Fibroblast of skin of scalp (primary cell): ENCODE measurements around the gene CPLANE1.
"Not testable (repeated sequence)": the region's sequence is repeated elsewhere in the genome, so short reads cannot be mapped to it uniquely, and the experiment has no call there.

Experiments
- DNase-seq: peaks from one replicate; pipeline ENCODE4 v3.0.0-alpha.2; 2013

Gene CPLANE1

DNA sequence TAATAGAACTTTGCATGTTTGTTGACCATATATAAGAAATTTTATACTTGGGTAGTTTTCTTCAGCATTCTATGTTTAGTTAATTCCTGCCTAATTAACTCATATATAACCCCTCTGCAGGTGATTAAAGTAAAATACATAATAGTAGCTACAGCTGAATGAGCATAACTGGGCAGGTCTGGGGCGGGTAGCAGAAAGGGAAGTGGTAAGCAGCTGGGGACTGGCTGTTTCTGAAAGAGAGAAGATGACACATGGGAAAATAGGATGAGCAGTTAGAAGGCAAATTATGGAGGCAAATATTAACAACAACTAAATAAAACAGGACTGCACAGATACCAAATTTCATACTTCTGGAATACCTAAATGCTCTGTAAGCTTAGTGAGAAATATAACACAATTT lies 128.1 kb downstream of the CPLANE1 start:
- no peak for DNase-seq

DNA sequence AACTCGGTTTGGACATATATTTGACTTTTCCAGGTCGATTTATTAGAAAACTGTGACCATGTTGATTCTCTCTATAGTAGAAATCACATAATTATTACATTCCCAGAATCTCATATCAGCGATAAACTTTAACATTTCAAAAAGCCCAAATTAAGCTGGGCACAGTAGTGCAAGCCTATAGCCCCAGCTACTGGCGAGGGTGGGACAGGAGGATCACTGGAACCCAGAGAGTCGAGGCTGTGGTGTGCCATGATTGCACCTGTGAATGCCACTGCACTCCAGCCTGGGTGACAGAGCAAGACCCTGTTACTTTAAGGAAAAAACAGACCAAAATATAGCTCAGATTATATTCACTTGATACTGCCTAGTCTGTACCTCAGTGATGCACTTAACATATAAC lies 128.9 kb downstream of the CPLANE1 start:
- DNase-seq: no peak

DNA sequence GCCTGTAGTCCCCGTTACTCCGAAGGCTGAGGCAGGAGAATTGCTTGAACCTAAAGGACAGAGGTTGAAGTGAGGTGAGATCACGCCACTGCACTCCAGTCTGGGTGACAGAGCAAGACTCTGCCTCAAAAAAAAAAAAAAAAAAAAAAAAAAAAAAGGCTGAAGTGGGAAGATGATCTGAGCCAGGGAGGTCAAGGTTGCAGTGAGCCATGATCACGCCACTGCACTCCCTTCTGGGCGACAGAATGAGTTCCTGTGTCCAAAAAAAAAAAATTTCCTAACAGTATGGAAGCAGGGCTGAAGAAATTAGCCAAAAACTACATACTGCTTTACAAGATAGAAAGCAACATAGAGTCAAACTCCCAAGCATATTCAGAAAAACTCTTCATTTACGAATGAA lies 132.8 kb downstream of the CPLANE1 start:
- DNase-seq: no peak

DNA sequence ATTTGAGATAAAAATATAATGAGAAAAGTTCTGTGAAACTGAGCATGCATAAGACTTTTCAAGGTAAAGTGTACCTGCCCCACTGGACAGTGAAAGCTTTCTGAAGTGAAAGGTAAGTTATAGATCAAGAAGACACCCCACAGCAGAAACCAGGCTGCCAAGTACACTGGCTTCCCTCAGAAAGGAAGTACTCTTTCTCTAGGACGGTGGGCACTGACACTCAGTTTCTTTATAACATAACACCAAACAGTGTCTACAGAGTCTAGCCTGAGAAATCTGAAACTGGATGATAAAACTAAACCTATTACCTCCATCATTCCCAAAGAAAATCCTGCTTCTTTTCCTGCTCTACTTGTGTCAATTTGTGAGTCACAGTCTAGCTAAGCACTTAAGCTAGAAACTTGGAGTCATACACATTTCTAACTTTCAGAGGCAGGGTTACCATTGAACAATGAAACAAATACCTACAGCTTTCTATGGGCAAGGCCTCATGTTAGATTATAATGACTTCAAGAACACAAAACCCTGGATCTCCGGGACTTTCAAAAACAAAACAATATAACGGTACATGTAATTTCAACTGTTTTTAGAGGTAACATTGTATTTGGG lies 136.7 kb downstream of the CPLANE1 start:
- no peak for DNase-seq

DNA sequence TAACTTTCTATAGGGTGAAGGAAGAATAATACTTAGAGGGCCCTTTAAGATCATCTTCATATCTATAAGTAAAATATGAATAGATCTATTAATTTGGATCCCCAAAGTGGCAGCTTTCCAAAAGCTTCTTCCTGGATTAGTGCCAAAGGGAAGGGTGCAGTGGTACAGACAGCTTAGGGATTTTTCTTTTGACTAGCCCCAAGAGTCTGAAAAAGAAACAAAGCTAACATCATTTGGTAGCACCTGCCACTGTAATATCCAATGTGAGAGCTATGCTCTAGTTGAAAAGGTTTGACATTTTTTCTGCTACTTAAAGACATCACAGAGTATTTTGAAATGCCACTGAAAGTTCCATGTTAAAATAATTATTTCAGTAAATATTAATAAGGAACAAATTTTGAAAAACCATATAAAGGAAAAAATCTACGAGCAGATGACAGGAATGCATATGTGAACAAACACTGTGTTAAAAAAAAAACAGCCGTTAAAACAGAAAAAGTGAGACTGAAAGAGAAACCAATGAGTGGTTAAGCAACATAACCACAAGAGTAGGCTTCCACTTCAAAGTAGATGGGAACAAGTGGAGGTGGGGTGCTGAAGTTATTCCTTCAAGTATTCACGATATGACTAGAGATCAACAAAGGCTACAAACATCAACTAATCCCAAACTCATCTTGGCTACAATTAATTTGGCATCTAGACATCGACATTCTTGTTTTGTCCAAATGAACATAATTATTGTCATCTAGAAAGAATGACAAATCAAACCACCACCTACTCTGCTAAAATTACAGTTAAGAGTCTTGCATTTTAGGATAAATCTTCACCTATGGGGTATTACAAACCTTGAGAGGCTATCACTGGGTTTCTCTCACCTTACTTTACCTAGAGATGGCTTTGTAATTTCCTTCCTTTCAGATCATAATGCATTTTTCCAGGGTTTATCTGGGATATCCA lies 137.5 kb downstream of the CPLANE1 start:
- no peak for DNase-seq

DNA sequence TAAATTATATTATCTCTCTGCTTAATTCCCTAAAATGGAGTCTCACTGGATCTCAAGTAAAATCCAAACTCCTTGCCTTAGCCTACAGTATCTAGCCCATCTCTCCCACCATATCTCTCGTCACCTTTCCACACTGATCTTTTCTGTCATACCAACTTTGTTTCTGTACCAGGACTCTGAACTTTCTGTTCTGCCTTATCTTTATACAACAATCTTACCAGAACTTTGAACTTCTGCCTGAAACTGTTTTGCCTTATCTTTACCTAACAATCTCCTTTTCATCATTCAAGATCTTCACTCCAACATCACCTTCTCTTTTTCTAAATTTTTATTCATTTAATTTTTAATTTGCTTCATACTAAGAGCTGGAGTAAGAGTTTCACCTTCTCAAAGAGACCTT lies 139.0 kb downstream of the CPLANE1 start:
- no peak for DNase-seq

DNA sequence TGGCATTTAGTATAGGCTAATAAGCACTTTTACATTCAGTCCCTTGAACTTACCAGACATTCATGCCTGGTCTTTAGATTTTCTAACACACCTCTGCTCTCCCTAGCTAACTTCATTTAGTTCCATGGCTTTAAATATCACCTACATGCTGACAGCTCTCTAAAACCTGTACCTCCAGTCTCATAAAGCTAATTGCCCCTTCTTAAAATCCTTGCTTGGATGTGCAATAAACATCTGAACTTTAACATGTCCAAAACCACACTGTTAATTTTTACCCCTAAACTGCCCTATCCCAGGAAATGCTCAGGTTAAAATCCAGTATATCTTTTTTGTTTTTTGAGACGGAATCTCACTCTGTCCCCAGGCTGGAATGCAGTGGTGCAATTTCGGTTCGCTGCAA lies 139.8 kb downstream of the CPLANE1 start:
- DNase-seq: no peak

DNA sequence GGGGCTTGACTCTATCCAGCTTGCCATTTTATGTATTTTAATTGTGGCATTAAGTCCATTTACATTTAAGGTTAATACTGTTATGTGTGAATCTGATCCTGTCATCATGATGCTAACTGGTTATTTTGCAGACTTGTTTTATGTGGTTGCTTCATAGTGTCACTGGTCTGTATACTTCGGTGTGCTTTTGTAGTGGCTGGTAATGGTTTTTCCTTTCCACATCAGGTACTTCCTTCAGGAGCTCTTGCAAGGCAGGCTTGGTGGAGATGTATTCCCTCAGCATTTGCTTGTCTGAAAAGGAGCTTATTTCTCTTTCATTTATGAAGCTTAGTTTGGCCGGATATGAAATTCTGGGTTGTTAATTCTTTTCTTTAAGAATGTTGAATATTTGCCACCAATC lies 145.9 kb downstream of the CPLANE1 start:
- DNase-seq: no peak

DNA sequence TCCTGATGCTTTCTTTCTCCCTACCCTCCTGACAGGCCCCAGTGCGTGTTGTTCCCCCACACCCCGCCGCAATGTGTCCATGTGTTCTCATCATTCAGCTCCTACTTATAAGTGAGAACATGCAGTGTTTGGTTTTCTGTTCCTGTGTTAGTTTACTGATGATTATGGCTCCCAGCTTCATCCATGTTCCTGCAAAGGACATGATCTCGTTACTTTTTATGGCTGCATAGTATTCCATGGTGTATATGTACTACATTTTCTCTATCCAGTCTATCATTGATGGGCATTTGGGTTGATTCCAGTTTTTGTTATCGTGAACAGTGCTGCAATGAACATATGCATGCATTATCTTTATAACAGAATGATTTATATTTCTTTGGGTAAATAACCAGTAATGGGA lies 149.9 kb downstream of the CPLANE1 start:
- DNase-seq: not testable (repeated sequence)

DNA sequence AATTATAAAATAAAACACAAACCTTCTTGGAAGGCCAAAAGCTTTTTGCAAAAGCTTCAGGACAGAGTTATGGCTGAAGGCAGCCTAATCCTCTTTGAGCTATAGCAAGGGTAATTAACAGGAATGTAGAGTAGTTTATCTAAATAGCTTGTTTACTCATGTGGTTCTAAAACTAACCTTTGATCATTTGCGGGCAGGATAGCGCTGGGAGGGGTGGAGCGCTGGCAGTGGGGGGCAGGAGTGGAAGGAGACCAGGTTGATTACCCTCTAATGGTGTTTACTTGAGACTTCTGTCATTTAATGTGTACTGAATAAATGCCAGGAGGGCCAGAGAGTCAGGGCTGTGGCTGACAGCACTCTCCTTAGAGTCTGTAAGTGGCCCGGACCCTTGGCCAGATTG lies 155.4 kb downstream of the CPLANE1 start:
- not testable (repeated sequence) for DNase-seq

DNA sequence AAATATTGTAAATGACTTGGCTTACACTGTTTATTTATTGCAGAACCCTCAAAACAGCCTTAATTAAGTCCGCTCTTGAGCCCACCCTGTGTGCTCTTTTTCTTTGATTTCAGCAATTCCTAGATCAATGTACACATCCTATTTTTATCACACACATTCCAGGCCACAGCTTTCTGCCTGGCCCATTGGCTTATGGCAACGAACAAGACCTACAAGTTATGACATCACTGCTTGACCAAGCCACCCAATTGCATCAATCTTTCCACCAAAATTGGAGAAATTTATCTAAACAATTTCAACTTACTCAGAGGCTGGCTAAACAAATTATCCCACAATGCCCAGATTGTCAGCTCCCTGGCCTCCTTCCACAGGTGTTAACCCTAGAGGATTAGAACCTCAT lies 158.4 kb downstream of the CPLANE1 start:
- DNase-seq: no peak

DNA sequence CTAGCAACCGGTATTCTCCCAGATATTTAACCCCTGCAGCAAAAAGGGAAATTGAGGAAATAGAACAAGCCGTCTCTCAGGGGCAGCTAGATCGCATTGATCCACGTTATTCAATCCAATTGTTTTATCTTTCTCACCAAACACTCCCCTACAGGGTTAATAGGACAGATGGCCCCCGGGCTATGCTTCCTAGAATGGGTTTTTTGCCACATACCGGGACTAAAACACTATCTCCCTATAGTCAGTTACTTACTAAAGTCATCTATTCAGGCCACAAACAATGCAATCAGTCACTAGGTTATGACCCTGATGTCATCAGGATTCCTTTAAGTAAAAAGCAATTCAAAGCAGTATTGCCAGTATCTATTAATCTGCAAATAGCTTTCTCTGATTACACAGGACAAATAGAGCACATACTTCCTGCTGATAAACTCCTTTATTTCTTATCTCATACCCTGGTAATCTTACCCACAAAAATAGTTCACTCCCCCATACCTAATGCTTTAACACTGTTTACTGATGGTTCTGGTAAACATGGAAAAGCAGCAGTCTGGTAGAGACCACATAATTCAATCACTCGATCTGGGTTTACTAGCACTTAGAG lies 159.0 kb downstream of the CPLANE1 start:
- DNase-seq: no peak

DNA sequence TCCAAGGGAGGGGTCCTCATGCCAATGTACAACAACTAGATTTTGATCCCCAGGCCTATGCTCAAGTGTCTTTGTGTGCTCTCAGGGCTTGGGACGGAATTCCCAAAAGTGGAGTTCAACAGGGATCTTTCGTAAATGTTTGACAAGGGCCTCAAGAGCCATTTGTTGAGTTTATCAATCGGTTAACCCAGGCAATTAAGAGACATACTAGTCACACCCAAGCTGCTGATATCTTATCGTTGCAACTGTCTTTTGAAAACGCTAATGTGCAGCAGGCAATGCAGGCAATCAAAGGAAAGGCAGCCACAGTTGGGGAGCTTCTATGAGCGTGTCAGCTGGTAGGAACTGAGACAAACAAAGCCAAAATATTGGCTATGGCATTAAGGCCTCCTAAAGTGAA lies 161.2 kb downstream of the CPLANE1 start:
- no peak for DNase-seq

DNA sequence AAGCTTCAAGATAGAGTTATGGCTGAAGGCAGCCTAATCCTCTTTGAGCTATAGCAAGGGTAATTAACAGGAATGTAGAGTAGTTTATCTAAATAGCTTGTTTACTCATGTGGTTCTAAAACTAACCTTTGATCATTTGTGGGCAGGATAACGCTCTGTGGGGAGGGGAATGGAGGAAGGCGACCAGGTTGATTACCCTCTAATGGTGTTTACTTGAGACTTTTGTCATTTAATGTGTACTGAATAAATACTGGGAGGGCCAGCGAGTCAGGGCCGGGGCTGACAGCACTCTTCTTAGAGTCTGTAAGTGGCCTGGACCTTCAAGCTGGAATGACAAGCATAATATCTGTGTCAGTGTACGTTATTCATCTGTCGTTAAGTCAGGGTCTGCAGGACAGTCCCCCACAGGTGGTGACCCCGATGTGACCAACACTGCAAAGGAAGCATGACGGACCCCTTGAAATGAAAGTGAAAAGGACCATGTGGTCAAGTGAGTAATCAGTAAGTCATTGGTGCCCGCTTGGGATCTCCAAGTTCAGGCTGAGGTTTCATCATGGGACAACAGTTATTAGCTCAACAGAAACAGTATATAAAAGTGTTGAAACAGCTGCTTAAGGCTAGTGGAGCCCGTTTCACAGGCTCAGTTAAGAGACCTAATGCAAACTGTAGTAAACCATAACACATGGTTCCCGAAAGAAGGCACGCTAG lies 162.6 kb downstream of the CPLANE1 start:
- peak; percentile 4 for DNase-seq

DNA sequence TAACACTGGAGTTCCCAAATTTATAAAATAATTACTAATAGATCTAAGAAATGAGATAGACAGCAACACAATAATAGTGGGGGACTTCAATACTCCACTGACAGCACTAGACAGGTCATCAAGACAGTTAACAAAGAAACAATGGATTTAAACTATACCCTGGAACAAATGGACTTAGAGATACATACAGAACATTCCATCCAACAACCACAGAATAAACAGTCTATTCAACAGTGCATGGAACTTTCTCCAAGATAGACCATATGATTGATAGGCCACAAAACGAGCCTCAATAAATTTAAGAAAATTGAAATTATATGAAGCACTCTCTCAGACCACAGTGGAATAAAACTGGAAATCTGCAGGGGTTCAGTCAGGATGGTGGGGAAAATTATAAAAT lies 163.2 kb downstream of the CPLANE1 start:
- DNase-seq: not testable (repeated sequence)

DNA sequence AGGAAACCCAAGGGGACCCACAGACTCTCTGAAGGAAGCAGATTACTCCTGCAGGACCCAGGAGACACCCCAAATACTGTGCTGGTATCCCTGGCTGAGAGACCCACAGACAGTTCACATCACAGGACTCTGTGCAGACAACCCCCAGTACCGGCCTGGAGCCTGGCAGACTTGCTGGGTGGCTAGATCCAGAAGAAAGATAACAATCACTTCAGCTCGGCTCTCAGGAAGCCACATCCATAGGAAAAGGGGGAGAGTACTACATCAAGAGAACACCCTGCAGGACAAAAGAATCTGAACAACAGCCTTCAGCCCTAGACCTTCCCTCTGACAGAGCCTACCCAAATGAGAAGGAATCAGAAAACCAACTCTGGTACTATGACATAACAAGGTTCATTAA lies 166.2 kb downstream of the CPLANE1 start:
- DNase-seq: not testable (repeated sequence)

DNA sequence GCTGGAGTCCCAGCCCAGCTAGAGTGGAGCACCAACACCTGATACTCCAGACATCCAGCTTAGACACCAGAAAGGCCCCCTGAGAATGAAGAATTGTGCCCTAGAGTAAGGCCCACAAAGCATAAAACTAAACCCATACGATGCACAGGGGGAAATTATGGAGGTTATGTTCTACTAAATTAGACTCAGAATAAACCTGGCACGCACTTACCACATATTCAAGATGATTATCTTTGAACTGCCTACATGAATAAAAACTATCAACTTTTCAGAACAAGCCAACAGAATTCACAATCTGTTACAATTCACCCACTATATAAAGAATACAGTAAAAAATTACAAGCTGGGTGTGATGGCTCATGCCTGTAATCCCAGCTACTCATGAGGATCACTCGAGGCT lies 168.5 kb downstream of the CPLANE1 start:
- DNase-seq: no peak

DNA sequence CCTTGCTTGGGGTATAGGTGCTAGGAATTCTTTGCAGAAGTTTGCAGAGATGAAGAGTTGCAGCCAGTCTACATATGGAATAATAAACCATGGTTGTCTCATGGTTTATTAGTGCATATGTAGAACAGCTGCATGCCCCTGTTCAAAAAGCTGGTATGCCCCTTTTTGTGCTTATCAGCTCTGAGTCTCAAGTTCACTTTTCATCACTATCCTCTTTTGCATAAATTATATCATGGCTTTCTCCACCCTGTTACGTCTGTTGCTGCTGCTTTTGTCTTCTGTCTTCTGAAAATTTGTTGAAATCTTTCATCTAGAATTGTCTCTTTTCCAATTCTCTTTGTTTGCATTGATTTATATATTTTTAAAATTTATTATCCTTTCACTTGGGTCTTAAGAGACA lies 172.0 kb downstream of the CPLANE1 start:
- DNase-seq: no peak

DNA sequence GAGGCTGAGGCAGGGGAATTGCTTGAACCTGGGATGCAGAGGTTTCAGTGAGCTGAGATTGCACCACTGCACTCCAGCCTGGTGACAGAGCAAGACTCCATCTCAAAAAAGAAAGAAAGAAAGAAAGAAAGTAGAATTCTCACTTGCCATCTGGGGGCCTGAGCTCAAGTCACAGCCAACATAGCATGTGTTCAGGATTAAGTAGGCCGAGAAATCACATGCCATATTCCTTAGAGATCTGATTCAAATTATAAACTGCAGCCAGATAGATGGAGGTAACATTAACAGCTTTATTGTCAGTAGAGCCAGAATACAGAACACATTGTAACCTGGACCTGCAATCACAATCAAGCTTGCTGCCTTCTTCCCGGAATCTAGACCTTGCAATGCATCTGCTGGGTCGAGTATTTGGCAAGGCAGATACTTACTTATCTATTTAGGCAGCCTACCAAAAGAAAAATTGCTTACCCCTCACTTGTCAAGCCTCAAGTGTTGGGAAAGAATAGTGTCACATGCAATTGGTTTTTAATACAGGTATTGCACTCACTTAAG lies 173.7 kb downstream of the CPLANE1 start:
- no peak for DNase-seq

DNA sequence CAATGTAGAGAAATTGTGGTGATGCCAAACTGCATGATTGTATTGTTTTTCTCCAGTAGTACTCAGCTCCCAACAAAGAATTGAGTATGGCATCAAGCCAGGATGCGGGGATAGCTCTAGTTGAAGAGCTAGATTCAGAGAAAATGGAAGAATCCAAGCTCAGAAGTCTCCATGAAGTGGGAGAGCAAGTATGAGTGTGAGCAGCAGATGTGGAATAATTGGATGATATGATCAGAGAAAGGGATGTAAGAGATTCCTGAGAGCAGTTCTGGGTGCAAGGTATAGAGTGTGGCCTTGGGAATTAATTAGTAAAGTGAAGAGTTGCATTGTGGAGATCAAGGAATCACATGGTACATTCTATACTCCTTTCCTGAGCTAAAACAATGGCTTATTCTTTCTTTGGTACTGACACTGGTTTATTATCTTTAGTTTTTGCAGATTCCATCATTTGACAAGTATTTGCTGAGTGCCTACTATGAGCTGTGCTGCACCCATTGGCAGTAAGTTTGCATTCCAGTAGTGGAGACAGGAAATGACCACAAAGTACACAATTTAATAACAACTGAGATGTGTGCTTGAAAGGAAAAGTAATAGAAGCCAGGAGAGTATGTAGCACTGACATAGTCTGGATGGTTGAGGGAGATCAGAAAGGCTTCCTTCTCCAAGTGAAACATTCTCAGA lies 177.1 kb downstream of the CPLANE1 start:
- peak; percentile 87 for DNase-seq

DNA sequence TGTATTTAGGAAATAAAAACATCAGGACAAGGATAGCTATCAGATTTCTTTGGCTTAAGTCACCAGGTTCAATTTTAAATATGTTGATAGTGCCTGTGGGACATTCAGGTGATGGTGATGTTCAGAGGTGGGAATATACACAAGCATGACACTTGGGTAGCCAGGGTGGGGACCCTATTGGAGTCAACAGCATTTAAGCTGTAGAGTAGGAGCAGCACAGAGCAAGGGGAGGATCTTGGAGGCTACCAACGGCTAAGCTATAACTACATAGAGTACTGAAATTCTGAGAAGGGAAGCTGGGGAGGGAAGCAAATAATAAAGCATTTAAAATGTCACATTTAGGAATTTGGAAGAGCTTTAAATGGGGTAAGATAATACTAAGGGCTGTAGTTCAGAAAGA lies 177.7 kb downstream of the CPLANE1 start:
- DNase-seq: no peak

DNA sequence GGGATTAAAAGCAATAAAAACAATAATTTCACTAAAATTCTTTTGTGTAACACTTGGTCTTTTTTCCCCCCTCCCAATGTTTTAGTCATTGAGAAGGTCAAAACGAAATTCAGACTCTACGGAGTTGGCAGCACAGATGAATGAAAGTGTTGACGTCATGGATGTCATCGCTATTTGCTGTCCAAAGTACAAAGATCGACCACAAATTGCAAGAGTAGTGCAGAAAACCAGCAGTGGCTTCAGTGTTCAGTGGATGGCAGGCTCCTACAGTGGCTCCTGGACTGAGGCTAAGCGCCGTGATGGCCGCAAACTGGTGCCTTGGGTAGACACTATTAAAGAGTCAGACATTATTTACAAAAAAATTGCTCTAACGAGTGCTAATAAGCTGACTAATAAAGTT lies 184.7 kb downstream of the CPLANE1 start:
- no peak for DNase-seq
